Measurements from ENCODE around the gene CACNA1S.

Gene CACNA1S

DNA sequence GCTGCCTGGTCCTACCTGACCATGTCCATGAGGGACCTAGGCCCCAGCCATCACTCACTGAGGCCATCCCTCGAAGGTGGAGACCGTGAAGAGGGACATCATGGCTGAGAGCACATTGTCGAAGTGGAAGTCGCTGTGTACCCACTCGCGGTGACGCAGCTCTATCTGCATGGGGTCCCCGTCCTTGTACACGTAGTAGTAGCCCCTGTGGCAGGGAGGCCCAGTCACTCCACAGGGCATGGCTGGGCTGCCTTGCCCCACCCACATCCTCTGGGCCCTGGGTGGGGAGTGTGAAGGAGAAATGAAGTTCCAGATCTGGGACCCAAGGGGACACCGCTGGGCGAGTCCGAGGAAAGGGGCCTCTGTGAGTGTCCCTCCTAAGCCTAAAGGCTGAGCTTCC, 50.3 kb downstream of the CACNA1S start:
- no peak for DNase-seq (ENCODE audit: low spot score)

- DNase-seq (ENCODE audit: low spot score), result no peak
Measured at GRCh38 chr1:201061049-201061448, 51.2 kb downstream of the CACNA1S start.

DNA sequence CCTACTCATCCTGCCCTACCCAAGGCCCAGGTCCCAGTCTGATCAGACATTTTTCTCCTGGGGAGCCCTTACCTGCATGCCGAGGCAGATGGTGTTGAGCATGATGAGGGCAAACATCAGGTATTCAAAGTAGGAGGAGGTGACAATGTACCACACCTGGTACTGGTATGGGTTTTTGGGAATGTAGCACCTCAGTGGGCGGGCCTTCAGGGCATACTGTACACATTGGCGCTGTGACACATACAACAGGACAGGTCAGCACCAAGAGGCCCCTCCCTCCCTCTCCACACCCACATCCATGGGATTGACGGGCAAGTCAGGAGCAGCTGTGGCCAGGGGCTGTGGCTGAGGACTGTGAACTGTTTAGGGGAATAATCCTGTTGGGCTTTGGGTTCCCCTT, 51.6 kb downstream of the CACNA1S start:
- DNase-seq (ENCODE audit: low spot score), result no peak

DNA sequence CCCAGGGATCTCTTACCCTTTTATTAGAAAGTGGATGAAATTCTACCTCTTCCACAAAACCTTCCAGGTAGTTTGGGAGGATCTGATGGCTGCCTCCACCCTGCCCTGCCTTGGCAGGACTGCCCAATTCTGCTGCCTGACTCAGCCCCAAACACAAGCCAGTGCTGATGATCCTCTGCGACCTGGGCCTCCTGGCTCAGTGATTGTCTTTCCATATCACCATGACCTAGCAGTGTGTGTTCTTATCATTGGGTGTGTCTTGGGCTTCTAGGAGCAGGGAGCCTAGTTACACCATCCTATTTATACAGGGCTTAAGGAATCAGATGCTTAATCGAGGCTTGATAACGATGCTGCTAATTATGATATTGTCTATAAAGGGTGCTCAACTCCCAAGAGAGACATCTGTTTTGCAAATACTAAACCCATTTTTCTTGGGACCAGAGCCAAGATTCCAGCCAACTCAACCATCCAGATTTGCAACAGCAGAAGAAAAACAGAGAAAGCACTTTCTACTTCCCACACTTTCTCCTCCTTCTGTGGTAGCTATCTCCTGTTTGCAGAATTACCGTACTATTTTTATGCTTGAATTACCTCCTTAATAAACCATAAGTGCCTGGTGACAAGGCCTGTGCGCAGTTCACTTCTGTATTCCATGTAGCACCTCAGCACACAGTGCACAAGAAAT, 52.2 kb downstream of the CACNA1S start:
- DNase-seq (ENCODE audit: low spot score), result no peak

DNA sequence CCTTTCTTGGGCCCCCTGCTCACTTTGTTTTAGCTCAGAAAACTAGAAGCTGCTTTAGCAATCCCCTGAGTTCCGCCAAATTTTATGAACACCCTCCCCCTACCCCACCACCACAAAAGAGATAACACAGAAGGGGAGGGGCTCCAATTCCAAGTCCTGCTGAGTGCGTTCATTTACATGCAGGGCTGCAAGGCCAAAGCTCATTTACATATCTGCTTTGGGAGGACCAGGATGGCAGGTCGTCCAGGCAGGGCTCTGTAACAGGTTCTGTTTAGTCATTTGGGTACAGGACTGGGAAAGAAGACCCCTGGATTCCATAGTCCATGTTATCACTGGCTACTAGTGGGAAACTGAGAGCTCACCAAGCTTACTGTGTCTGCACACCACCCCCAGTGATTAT, 52.8 kb downstream of the CACNA1S start:
- no peak for DNase-seq (ENCODE audit: low spot score)

DNA sequence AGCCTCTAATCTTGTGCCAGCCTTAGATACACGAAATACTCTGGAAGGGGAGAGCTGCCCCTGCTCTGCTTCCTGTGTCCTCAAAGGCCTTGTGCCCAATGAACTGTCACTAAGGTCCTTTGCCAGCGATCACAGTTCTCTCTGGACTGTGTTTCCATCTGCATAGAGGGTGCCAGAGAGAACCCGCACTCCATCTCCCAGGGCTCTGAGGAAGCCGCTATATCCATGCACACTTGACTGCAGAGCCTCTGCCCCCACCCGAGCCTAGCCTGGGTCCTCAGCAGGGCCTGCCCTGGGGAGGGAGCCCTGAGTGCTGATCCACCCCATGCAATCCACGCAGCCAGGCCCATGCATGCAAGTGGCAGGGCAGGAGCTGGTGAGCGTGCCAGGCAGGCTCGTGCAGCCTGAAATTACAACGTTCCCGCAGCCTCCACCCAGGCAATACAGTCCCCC, 58.1 kb downstream of the CACNA1S start:
- no peak for DNase-seq (ENCODE audit: low spot score)

- no peak for DNase-seq (ENCODE audit: low spot score)
Measured at GRCh38 chr1:201053155-201053860, 58.9 kb downstream of the CACNA1S start.

GRCh38 chr1:201051399-201051798, 60.8 kb downstream of the CACNA1S start:
- no peak for DNase-seq (ENCODE audit: low spot score)

DNA sequence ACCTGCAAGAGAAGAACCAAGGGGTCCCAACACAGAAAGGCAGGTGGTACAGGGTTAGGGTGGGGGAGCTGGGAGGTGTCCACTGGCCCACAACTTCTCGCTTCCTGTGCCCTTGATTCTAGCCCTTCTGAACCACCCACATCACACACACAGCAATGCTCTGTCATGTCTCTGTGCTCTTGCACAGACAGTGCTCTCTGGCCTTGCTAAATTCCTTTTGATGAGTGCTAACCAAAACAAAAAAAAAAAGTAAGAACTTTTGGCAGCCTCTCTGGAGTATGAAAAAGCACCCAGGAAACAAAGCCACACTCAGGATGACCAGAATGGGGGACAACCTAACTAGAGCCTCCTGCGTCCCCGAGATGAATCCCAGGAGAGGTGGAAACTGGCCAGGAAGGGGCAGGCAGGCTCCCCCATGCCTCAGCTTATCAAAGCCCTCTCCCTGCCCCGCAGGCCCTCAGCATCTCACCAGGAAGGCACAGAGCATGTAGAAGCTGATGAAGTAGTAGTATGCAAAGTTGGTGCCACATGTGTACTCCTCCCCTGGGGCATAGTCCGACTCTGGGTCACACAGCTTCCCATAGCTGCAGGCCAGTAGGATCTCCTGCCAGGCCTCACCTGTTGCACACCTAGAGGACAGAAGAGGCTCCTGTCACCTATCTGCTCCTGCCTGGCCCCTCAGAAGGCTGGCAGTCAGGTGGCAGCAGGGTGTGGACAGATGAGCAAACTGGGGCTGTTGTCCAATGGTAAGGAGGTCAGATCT, 61.5 kb downstream of the CACNA1S start:
- DNase-seq (ENCODE audit: low spot score), result no peak

DNA sequence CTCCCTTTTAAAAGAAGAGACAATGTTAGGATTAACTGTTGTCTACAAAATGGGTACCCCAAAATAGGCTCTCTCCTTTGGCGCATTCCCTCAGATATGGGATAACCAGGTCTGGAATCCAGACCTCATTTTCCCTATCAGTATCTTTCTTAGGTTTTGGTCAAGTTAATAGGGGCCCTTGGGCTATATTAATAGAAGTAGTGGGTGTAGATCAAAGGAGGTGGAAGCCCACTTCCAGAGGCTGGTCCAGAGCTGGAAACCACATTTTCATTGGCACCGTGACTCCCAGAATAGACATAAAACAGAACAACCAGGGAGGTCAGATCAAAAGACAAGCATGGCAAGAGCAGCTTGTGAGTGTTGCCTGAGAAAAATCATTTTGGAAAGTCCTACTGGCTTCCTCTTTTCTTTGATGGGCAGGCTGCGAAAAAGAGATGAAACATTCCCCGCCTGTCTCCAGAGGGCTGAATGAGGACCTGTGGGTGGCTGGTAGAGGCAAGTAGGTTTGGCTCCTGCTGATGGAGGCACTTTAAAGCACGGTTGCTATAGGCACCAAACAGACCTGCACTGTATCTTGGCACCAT, 62.9 kb downstream of the CACNA1S start:
- no peak for DNase-seq (ENCODE audit: low spot score)

DNA sequence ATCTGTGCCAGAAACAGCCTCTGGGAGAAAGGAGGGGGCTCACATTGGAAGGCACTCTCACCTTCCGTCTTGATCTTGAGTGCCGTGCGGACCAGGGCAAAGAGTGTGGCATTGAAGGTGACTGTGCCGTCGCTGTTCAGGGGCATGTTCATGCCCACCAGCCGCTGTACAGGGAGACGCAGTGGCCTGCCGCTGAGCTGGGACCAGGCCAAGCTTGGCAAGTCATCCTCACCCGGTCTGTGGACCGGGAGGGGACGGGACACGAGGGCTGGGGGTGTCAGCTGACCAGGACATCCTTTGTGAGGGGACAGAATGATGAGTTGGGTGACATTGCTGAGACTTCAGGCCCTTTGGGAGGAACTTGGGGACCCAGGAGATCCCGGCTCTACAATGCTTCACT, 63.7 kb downstream of the CACNA1S start:
- no peak for DNase-seq (ENCODE audit: low spot score)

GRCh38 chr1:201044119-201044518, 68.1 kb downstream of the CACNA1S start:
- no peak for DNase-seq (ENCODE audit: low spot score)

DNA sequence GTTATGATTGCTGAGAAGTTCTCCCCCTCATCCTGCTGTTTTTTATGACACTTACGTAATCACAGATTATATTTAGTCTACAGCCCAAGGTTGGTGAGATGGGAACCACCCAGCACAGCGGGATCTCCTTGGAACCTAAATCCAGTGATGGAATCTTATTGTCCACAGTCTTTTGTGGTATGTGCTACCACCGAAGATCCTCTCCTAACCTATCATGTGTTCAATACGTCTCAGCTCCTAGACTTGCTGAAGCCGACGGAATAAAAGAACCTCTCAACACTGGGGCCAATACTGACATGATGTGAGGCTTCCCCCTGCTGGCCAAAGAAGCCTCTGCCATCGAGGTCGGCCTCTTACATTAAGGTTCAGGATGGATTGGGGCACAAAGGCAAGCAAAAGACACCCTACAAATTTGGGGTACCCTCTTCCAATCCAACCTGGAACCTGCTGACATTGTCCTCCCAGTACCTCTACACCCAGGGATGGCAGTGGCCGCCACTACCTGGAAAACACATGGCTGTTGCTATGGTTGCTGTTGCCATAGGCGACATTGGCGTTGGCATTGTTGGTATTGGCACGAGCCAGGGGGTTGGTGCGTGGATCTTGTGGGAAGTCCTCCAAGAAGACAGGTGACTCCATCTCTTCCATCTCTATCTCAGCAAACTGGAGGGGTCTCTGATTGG, 69.3 kb downstream of the CACNA1S start:
- DNase-seq (ENCODE audit: low spot score), result peak; percentile 65

GRCh38 chr1:201041011-201041410, 71.2 kb downstream of the CACNA1S start:
- DNase-seq (ENCODE audit: low spot score), result no peak

DNA sequence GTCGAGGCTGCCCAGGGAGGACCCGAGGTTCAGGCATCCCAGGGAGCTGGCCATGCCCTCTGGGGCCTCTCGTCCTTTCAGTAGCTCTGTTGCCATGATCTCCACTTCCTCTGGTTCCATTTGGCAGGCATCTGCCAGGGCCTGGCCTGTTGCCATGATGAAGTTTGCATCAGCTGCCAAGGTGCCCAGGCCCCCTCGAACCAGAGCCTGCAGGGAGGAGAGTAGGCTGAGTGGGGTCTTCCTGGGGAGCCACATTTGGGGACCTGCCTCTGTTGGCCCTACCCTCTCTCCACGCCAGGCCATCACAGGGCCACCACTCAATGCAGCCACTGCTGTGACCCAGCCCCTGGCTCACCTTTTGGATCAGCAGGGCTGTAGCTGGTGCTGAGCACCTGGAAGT, 72.3 kb downstream of the CACNA1S start:
- no peak for DNase-seq (ENCODE audit: low spot score)

DNA sequence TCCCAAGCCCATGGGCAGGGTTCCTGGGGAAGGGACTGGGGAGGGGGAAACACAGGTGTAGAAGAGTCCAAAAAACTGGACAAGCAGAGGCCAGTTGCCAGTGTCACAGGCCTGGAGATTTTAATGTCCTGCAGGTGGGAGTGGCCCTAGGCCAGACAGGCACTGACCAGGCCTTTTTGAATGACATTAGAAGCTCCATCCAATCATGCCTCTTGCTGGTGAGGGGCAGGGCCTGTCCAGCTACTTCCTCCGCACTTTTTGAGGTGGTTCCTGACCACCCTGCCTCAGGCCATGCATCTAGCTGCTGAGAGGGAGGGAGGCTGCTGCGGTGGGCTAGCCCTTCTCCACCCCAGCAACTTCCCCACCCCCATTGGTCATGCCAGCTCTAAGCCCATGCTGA, 72.8 kb downstream of the CACNA1S start:
- no peak for DNase-seq (ENCODE audit: low spot score)

DNA sequence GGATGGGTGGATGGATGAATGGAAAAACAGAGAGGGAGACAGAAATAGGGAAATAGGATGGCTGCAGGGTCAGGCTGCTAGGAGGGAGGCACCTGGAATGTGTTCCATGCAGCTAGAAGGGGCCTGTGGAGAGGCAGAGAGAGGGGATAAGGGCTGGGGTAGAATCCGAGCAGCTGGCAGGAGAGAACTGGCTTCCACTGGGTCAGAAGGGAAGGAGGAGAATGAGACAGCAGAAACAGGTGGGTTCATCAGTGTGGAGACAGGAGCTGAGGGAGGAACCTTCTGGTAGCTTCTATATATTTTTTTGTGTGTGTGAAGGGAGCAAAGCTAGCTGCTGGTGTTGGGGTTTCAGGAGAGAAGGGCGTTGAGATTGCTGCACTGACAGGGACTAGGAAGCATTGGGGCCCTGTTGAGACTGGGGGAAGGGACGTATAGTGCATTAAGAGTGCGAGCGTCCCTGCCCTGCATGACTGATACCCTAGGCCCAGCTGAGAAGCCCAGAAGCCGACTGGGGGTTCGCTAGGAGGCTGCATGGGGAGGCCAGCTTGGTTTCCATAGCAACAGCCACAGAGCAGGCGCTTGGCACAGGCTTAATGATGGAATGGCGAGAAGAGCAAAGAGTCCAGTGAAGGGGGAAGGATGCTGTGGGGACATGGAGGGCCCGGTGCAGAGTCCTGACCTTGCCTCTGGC, 73.9 kb downstream of the CACNA1S start:
- DNase-seq (ENCODE audit: low spot score), result no peak

- no peak for DNase-seq (ENCODE audit: low spot score)
Measured at GRCh38 chr1:201036188-201036842, 75.9 kb downstream of the CACNA1S start.

DNA sequence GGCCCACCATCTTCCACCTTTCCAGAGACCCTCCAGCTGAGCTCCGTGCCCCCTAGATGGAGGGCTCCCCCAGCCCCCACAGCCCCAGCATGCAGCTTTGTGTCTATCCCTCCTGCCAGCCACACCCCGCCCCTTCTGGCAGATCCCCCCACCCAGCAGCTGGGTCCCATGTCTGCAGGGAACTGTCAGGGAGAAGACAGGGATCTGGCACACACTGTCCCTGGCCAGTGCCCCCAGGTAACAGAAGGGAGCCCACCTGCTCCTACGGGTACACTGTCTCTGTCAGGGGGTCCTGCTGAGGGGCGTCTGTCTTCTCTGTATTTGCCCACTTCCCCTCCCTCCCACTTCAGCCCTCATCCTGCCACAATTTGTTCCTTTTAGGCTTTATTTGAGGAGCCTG, 77.6 kb downstream of the CACNA1S start:
- DNase-seq (ENCODE audit: low spot score), result no peak

DNA sequence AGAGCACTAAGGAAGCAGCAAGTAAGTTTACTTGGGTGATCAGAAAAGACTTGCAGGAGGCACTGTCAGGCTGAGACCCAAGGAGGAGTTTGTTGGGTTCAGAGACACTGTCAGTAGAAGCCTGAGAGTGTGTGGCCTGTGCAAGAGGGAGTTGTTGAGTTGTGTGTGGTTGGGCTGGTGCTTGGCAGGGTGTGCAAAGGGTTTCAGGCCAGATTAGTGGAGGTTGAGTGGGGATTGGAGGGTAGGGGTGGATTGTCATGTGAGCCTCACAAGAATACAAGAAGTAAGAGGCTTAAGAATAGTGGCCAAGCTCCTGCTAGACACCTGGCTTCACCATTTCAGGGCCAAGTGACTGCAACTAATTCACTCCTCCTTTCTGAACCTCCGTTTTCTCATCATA, 79.8 kb downstream of the CACNA1S start:
- no peak for DNase-seq (ENCODE audit: low spot score)

- DNase-seq (ENCODE audit: low spot score), result peak; percentile 43
Measured at GRCh38 chr1:201028461-201028889, 83.8 kb downstream of the CACNA1S start.
